Measurements from ENCODE around the gene MSMP.

GRCh38 chr9:35731415-35732184 lies 22.5 kb downstream of the MSMP start:
- TF ChIP-seq CTCF (IDR thresholded peaks at IDR 0.05; ENCODE audit: insufficient read depth, low read depth, low read length) = no peak
- no peak for TF ChIP-seq EZH2 (IDR thresholded peaks at IDR 0.05; ENCODE audit: insufficient read depth, low read length)

Data from astrocyte (in vitro differentiated cells and primary cell).